ENCODE data around the gene FJX1.
A peak's percentile ranks its signal among the peaks of the same experiment; 100 is the strongest.

FJX1 gene

DNA sequence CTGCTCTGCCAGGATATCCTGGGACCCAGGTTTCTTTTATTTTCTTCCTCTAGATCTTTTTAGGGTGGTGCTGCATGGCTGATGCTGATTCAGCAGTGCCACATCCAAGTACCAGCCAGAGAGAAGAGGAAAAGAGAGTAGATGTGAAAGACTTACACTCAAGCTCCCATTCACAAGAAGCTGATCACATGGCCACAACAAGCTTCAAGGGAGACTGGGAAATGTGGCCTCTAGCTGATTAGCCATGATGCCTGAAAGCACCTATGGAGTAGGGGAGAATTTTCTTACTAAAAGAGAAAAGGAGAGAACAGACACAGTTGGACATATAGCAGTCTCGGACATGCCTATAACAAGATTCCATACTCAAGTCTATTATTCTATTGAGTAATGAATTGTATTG is 34.4 kb upstream of the FJX1 start:
- peak; percentile 21 for DNase-seq (ENCODE audit: low read depth)
- TF ChIP-seq, protein P1, sequence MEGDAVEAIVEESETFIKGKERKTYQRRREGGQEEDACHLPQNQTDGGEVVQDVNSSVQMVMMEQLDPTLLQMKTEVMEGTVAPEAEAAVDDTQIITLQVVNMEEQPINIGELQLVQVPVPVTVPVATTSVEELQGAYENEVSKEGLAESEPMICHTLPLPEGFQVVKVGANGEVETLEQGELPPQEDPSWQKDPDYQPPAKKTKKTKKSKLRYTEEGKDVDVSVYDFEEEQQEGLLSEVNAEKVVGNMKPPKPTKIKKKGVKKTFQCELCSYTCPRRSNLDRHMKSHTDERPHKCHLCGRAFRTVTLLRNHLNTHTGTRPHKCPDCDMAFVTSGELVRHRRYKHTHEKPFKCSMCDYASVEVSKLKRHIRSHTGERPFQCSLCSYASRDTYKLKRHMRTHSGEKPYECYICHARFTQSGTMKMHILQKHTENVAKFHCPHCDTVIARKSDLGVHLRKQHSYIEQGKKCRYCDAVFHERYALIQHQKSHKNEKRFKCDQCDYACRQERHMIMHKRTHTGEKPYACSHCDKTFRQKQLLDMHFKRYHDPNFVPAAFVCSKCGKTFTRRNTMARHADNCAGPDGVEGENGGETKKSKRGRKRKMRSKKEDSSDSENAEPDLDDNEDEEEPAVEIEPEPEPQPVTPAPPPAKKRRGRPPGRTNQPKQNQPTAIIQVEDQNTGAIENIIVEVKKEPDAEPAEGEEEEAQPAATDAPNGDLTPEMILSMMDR (IDR thresholded peaks at IDR 0.05; ENCODE audit: insufficient read depth, low read depth, low read length, missing control alignments) = no peak
- H3K4me3 ChIP-seq (ENCODE audit: low read length) = no peak overlapping the region

DNA sequence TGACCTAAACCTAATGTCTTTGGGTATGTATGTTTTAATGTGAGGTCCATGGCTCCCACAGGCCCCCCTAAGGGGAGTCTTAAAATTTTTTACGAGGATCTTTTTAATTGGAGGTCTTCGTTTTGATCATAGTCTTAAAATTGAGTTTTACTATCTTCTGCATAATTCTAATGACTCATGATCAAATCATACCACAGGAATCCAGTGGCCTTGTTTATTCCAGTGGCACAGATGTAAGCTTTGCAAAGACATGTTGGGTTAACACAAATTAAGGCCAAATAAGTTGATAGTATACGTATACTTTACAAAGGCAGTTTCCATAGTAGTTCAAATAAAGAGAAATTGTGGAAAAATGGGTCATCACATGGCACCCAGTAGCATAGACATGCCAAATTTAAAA is 33.9 kb upstream of the FJX1 start:
- peak; percentile 77 for DNase-seq (ENCODE audit: low read depth)
- TF ChIP-seq, protein P1 (IDR thresholded peaks at IDR 0.05; ENCODE audit: insufficient read depth, low read depth, low read length, missing control alignments) = no peak
- H3K4me3 ChIP-seq (ENCODE audit: low read length) = no peak overlapping the region

GRCh38 chr11:35585416-35585815 is 32.8 kb upstream of the FJX1 start:
- TF ChIP-seq, protein P1 (IDR thresholded peaks at IDR 0.05; ENCODE audit: insufficient read depth, low read depth, low read length, missing control alignments) = no peak
- no peak overlapping the region for H3K4me3 ChIP-seq (ENCODE audit: low read length)
- no peak for DNase-seq (ENCODE audit: low read depth)

DNA sequence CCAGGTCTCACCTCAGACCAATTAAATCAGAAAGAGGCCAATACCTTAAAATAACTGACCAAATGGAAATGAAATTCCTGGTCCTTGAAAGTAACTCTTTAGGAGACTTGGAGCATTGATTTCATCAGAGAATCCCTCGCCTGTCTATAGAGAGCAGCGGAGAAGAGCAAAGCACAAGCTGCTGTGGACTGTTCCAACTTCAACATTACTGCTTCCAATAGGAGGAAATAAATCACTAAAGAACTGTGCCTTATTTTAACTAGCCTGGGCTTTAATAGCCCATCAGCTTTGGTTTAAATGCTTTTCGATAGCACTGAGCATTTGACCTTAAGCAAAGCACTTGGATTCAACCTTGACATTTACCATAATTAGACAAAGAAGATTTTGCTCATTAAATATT is 32.0 kb upstream of the FJX1 start:
- DNase-seq (ENCODE audit: low read depth) = no peak
- no peak overlapping the region for H3K4me3 ChIP-seq (ENCODE audit: low read length)
- TF ChIP-seq, protein P1 (IDR thresholded peaks at IDR 0.05; ENCODE audit: insufficient read depth, low read depth, low read length, missing control alignments) = no peak

GRCh38 chr11:35587972-35588371 is 30.3 kb upstream of the FJX1 start:
- TF ChIP-seq, protein P1 (IDR thresholded peaks at IDR 0.05; ENCODE audit: insufficient read depth, low read depth, low read length, missing control alignments) = no peak
- H3K4me3 ChIP-seq (ENCODE audit: low read length) = no peak overlapping the region
- no peak for DNase-seq (ENCODE audit: low read depth)

DNA sequence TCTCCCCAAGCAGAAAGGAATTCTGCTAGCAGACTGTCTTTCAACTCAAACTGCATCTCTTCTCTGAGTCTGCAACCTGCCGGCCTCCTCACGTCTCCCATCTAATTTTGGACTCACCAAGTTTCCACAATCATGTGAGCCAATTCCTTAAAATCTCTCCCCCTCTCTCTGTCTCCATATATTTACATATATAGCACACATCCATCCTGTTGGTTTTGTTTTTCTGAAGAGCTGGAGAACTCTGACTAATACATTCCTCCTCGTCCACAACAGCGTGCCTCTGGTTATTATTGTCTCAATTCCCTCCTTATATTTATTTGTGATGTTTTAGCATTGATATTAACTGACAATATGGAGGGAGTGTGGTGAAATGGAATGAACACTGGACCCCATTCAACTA is 29.6 kb upstream of the FJX1 start:
- peak; percentile 67 for DNase-seq (ENCODE audit: low read depth)
- TF ChIP-seq, protein P1 (IDR thresholded peaks at IDR 0.05; ENCODE audit: insufficient read depth, low read depth, low read length, missing control alignments) = no peak

DNA sequence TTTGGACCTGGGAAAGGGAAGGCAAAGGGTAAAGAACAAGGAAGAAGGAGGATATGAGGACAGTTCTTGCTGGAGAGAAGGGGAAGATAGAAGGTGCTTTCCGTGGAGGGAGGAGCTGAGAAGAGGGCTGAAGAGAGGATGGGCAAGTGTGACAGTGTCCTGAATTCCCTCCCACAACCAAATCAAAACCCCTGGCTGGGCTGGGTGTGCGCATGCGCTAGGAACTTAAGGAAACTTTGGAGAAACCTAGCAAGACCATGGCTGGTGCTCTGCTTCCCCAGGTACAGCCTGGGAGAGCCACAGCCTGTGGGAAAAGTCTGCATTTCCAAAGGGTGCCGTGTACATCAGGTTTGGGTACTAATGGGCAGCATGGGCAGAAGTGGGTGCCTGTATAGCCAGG is 29.0 kb upstream of the FJX1 start:
- H3K4me3 ChIP-seq (ENCODE audit: low read length) = no peak overlapping the region
- no peak for DNase-seq (ENCODE audit: low read depth)
- TF ChIP-seq, protein P1 (IDR thresholded peaks at IDR 0.05; ENCODE audit: insufficient read depth, low read depth, low read length, missing control alignments) = no peak

More for the DNA sequence above, 29.6 kb upstream of the FJX1 start:
- H3K4me3 ChIP-seq (ENCODE audit: low read length) = no peak overlapping the region

Data from epithelial cell of esophagus (primary cell).